IPS DF 6.9 (cell line): ENCODE data around the gene FAM78B.

ENCODE experiments used
- DNase-seq: peaks from one replicate; pipeline ENCODE4 v3.0.0-alpha.2; 2013; ENCODE audit warnings: low read depth, low spot score
- H3K27ac ChIP-seq: one replicate; pipeline ENCODE4 v1.5.1; 2013; ENCODE audit warnings: low read length, control low read depth
- H3K27me3 ChIP-seq: 2 replicates; pipeline ENCODE4 v1.6.1; 2013; ENCODE audit warnings: mild to moderate bottlenecking, low read length; ENCODE audit not compliant: control insufficient read depth, insufficient read depth
- H3K36me3 ChIP-seq: 2 replicates; pipeline ENCODE4 v1.6.1; 2013; ENCODE audit warnings: low read length; ENCODE audit not compliant: control insufficient read depth, insufficient read depth
- H3K4me1 ChIP-seq: 2 replicates; pipeline ENCODE4 v1.6.1; 2013; ENCODE audit warnings: low read length; ENCODE audit not compliant: control insufficient read depth, insufficient read depth
- H3K4me3 ChIP-seq: 2 replicates; pipeline ENCODE4 v1.5.1; 2013; ENCODE audit warnings: mild to moderate bottlenecking, low read length
- H3K9me3 ChIP-seq: 2 replicates; pipeline ENCODE4 v1.6.1; 2013; ENCODE audit warnings: low read length, inconsistent platforms; ENCODE audit not compliant: control insufficient read depth, insufficient read depth
- WGBS: extraction: QIAGEN DNeasy Blood & Tissue Kit; methylation state at CpG from one replicate; pipeline ENCODE4 v1.1.7; 2013; ENCODE audit warnings: mixed read lengths, missing lambda C conversion rate; ENCODE audit not compliant: insufficient read length, insufficient coverage; 5-methylcytosine and 5-hydroxymethylcytosine counted together

FAM78B gene

DNA sequence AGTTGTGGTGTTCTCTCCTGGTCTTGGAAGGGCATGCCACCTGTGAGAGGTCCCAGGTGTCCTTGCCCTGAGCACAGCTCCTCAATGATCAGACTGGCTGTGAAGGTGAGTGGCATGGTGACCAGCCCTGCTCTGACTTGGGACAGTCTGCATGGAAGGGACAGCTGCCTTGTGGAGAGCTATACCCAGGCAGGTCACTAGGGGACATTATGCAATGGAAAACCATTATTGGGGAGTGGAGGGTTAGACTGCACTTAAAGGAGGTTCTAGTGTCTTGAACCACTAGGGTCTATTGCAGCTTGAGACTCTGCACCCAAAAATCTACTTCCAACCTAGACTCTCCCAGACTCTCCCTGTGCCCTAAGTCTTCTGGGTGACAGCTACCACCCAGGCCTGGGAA is 24.8 kb downstream of the FAM78B start:
- Histone ChIP-seq H3K27ac (no peak overlapping the region), H3K27me3 (no peaks in the 10 kb centered on the region), H3K4me1 (no peaks in the 10 kb centered on the region), H3K9me3 (no peaks in the 10 kb centered on the region), H3K4me3 (no peak overlapping the region), H3K36me3 (no peaks in the 10 kb centered on the region)
- no peak for DNase-seq

- H3K36me3 ChIP-seq: no peaks in the 10 kb centered on the region
- no peak overlapping the region for H3K27ac ChIP-seq
- H3K4me3 ChIP-seq: no peak overlapping the region
- H3K9me3 ChIP-seq: no peaks in the 10 kb centered on the region
- no peaks in the 10 kb centered on the region for H3K4me1 ChIP-seq
- WGBS: no CpG with 5 or more reads among the region's 6 CpGs
- no peaks in the 10 kb centered on the region for H3K27me3 ChIP-seq
- no peak for DNase-seq
Observed at GRCh38 chr1:166140251-166140650, 26.6 kb downstream of the FAM78B start.

DNA sequence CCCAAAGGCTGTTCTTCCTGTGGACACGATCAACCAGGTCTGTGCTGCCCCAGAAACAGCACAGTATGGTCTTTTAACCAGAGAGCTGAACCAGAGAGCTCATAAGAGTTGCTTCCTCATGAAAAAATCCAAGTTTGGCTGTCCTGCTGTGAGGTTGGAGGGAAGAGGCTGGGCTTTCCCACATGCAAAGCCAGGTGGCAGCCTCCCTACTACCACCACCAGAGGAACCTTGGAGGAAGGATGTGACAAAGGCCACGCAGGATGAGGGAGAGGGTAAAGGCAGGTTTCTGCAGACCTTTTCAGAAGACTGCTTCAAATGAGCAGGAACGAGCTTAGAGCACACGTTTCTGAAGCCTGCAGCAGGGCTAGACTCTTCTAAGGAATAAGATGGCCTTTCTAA is 27.1 kb downstream of the FAM78B start:
- Histone ChIP-seq H3K9me3 (no peaks in the 10 kb centered on the region), H3K4me1 (no peaks in the 10 kb centered on the region), H3K36me3 (no peaks in the 10 kb centered on the region), H3K4me3 (no peak overlapping the region), H3K27ac (no peak overlapping the region), H3K27me3 (no peaks in the 10 kb centered on the region)
- WGBS: no CpG with 5 or more reads among the region's 4 CpGs
- no peak for DNase-seq

- Histone ChIP-seq H3K36me3 (no peaks in the 10 kb centered on the region), H3K9me3 (no peaks in the 10 kb centered on the region), H3K4me3 (no peak overlapping the region), H3K27me3 (no peaks in the 10 kb centered on the region), H3K4me1 (no peaks in the 10 kb centered on the region), H3K27ac (no peak overlapping the region)
- no CpG with 5 or more reads among the region's 5 CpGs for WGBS
- DNase-seq: no peak
Observed at GRCh38 chr1:166136699-166137401, 30.0 kb downstream of the FAM78B start.

DNA sequence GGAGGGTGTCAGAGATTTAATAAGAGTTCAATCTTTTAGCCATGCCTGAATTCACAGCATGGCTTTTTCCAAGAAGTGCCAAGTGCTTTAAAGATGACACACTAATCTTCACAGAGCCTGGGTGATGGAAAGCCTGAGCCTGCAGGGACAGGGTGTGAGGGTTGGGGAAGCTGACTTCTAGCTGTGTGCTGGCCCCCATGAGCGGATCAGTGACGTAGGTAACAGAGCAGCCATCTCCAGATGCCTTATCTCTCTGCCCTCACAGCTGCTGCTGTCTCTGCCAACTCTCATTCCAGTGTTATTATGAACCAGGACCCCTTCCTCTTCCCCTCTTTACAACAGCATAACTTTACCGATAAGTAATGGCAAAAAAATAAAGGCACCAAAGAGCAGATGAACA is 30.6 kb downstream of the FAM78B start:
- WGBS: no CpG with 5 or more reads among the region's 3 CpGs
- no peak for DNase-seq
- H3K36me3 ChIP-seq: no peaks in the 10 kb centered on the region
- no peaks in the 10 kb centered on the region for H3K9me3 ChIP-seq
- no peak overlapping the region for H3K4me3 ChIP-seq
- no peak overlapping the region for H3K27ac ChIP-seq
- no peaks in the 10 kb centered on the region for H3K27me3 ChIP-seq
- no peaks in the 10 kb centered on the region for H3K4me1 ChIP-seq

DNA sequence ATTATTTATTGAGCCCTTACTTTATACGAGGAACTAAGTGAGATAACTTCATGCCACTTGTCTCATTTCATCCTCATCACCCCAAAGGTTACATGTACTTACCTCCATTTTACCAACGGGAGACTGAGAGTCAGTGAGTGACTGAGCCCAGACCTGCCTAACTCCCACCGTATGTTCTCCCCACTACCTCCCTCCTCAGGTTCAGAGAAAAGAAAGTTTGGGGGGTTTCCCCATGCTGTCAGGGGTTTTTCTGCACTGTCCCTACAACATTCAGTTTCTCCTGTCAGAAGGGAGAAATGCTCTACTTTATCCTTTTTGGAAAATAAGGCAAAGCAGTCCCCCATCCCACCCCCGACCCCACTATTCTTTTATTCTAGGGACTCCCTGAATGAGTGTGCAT is 32.9 kb downstream of the FAM78B start:
- H3K27me3 ChIP-seq: no peaks in the 10 kb centered on the region
- H3K4me3 ChIP-seq: no peak overlapping the region
- no peaks in the 10 kb centered on the region for H3K4me1 ChIP-seq
- DNase-seq: no peak
- no peaks in the 10 kb centered on the region for H3K9me3 ChIP-seq
- no CpG with 5 or more reads among the region's 4 CpGs for WGBS
- H3K36me3 ChIP-seq: no peaks in the 10 kb centered on the region
- H3K27ac ChIP-seq: no peak overlapping the region

- Histone ChIP-seq H3K27me3 (no peaks in the 10 kb centered on the region), H3K27ac (no peak overlapping the region), H3K4me3 (no peak overlapping the region), H3K36me3 (no peaks in the 10 kb centered on the region), H3K9me3 (no peaks in the 10 kb centered on the region), H3K4me1 (no peaks in the 10 kb centered on the region)
- WGBS: no CpG with 5 or more reads among the region's 7 CpGs
- DNase-seq: no peak
Observed at GRCh38 chr1:166133276-166133841, 33.4 kb downstream of the FAM78B start.

- no peak overlapping the region for H3K27ac ChIP-seq
- H3K36me3 ChIP-seq: no peaks in the 10 kb centered on the region
- no peaks in the 10 kb centered on the region for H3K27me3 ChIP-seq
Observed at GRCh38 chr1:166132496-166132895, 34.3 kb downstream of the FAM78B start.

GRCh38 chr1:166129006-166129405 is 37.8 kb downstream of the FAM78B start:
- no CpG with 5 or more reads among the region's 3 CpGs for WGBS
- no peaks in the 10 kb centered on the region for H3K4me1 ChIP-seq
- DNase-seq: no peak
- no peak overlapping the region for H3K27ac ChIP-seq
- no peaks in the 10 kb centered on the region for H3K36me3 ChIP-seq
- no peaks in the 10 kb centered on the region for H3K9me3 ChIP-seq
- no peaks in the 10 kb centered on the region for H3K27me3 ChIP-seq
- no peak overlapping the region for H3K4me3 ChIP-seq

More at GRCh38 chr1:166132496-166132895, 34.3 kb downstream of the FAM78B start:
- no peaks in the 10 kb centered on the region for H3K4me1 ChIP-seq
- no peak for DNase-seq
- H3K4me3 ChIP-seq: no peak overlapping the region
- no peaks in the 10 kb centered on the region for H3K9me3 ChIP-seq

DNA sequence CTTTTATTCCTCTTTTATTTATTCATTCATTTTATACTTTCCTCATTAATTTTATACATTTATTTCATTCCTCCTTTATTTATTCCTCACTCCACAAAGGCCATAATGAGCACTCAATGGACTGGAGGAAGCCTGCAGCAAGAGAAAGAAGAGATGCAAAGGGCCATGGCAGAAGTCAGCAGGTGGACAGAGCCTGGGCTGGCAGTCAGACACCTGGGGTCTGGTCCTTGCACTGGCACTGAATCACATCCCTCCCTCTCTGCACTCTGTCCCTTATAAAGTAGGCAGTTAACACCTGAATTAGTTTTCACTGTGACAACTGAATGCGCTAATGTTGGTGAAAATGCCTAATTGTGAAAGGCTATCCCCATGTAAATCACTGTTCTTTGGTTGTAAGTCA is 38.6 kb downstream of the FAM78B start:
- no peaks in the 10 kb centered on the region for H3K9me3 ChIP-seq
- H3K4me3 ChIP-seq: no peak overlapping the region
- WGBS: no CpG with 5 or more reads among the region's 1 CpG
- DNase-seq: no peak
- H3K36me3 ChIP-seq: no peaks in the 10 kb centered on the region
- H3K27ac ChIP-seq: no peak overlapping the region
- no peaks in the 10 kb centered on the region for H3K27me3 ChIP-seq
- no peaks in the 10 kb centered on the region for H3K4me1 ChIP-seq

- no peak overlapping the region for H3K27ac ChIP-seq
- H3K4me1 ChIP-seq: peaks cover 2% of the 10 kb centered on the region; the same call in 1 of the 2 replicates
- H3K9me3 ChIP-seq: no peaks in the 10 kb centered on the region
- no peak overlapping the region for H3K4me3 ChIP-seq
- no peaks in the 10 kb centered on the region for H3K36me3 ChIP-seq
- no peak for DNase-seq
- no CpG with 5 or more reads among the region's 1 CpG for WGBS
- H3K27me3 ChIP-seq: no peaks in the 10 kb centered on the region
Observed at GRCh38 chr1:166127003-166127402, 39.8 kb downstream of the FAM78B start.
